ENCODE results near the gene POU3F2.

DNA sequence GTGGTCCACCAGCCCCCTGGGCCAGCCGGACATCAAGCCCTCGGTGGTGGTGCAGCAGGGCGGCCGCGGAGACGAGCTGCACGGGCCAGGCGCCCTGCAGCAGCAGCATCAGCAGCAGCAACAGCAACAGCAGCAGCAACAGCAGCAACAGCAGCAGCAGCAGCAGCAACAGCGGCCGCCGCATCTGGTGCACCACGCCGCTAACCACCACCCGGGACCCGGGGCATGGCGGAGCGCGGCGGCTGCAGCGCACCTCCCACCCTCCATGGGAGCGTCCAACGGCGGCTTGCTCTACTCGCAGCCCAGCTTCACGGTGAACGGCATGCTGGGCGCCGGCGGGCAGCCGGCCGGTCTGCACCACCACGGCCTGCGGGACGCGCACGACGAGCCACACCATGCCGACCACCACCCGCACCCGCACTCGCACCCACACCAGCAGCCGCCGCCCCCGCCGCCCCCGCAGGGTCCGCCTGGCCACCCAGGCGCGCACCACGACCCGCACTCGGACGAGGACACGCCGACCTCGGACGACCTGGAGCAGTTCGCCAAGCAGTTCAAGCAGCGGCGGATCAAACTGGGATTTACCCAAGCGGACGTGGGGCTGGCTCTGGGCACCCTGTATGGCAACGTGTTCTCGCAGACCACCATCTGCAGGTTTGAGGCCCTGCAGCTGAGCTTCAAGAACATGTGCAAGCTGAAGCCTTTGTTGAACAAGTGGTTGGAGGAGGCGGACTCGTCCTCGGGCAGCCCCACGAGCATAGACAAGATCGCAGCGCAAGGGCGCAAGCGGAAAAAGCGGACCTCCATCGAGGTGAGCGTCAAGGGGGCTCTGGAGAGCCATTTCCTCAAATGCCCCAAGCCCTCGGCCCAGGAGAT is 1.0 kb downstream of the POU3F2 start:
- TF ChIP-seq, protein P1, sequence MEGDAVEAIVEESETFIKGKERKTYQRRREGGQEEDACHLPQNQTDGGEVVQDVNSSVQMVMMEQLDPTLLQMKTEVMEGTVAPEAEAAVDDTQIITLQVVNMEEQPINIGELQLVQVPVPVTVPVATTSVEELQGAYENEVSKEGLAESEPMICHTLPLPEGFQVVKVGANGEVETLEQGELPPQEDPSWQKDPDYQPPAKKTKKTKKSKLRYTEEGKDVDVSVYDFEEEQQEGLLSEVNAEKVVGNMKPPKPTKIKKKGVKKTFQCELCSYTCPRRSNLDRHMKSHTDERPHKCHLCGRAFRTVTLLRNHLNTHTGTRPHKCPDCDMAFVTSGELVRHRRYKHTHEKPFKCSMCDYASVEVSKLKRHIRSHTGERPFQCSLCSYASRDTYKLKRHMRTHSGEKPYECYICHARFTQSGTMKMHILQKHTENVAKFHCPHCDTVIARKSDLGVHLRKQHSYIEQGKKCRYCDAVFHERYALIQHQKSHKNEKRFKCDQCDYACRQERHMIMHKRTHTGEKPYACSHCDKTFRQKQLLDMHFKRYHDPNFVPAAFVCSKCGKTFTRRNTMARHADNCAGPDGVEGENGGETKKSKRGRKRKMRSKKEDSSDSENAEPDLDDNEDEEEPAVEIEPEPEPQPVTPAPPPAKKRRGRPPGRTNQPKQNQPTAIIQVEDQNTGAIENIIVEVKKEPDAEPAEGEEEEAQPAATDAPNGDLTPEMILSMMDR (IDR thresholded peaks at IDR 0.05; ENCODE audit: low read depth, low read length), result no peak
- TF ChIP-seq POLR2A (IDR thresholded peaks at IDR 0.05; ENCODE audit: extremely low read depth, insufficient read length) (no peak), MYC (IDR thresholded peaks at IDR 0.05; ENCODE audit: low read depth, low read length) (no peak)

Measured in NB4 (cell line).